Parathyroid adenoma (tissue), 2 donors: ENCODE measurements around the gene PDE6G.

Experiments used
- H2AFZ ChIP-seq: fragments of 300-600 bp; sonication (generic); one replicate; pipeline ENCODE4 v1.7.0; 2017; ENCODE audit warnings: antibody characterized with exemption, mild to moderate bottlenecking
- H3K27ac ChIP-seq: fragments of 300-600 bp; sonication (generic); one replicate; pipeline ENCODE4 v1.7.0; 2017
- H3K27me3 ChIP-seq: fragments of 300-600 bp; sonication (generic); one replicate; pipeline ENCODE4 v1.7.0; 2017; ENCODE audit warnings: low read length; ENCODE audit not compliant: control insufficient read depth, insufficient read depth
- H3K36me3 ChIP-seq: fragments of 300-600 bp; sonication (generic); one replicate; pipeline ENCODE4 v1.7.0; 2017; ENCODE audit warnings: low read length; ENCODE audit not compliant: control insufficient read depth, insufficient read depth
- H3K4me1 ChIP-seq: fragments of 300-600 bp; sonication (generic); one replicate; pipeline ENCODE4 v1.7.0; 2017; ENCODE audit warnings: control low read depth
- H3K4me2 ChIP-seq: fragments of 300-600 bp; sonication (generic); one replicate; pipeline ENCODE4 v1.7.0; 2017; ENCODE audit warnings: low read length
- H3K4me3 ChIP-seq: fragments of 300-600 bp; sonication (generic); one replicate; pipeline ENCODE4 v1.7.0; 2017; ENCODE audit warnings: low read depth, low read length
- H3K79me2 ChIP-seq: fragments of 300-600 bp; sonication (generic); one replicate; pipeline ENCODE4 v1.7.0; 2017; ENCODE audit warnings: control low read depth
- H3K9ac ChIP-seq: fragments of 300-600 bp; sonication (generic); one replicate; pipeline ENCODE4 v1.7.0; 2017; ENCODE audit warnings: mild to moderate bottlenecking
- H3K9me3 ChIP-seq: fragments of 300-600 bp; sonication (generic); one replicate; pipeline ENCODE4 v1.7.0; 2017; ENCODE audit warnings: low read length; ENCODE audit not compliant: control insufficient read depth
- CTCF ChIP-seq: fragments of 300-600 bp; sonication (generic); IDR thresholded peaks from one replicate; pipeline ENCODE4 v1.7.0; 2017; ENCODE audit warnings: antibody characterized with exemption, mild to moderate bottlenecking
- donor health status: primary hyperparathyroidism.

Gene PDE6G

GRCh38 chr17:81612172-81612970 is 44.0 kb downstream of the PDE6G start:
- Histone ChIP-seq H3K36me3 (no peaks in the 10 kb centered on the region), H3K9ac (no peak overlapping the region), H3K79me2 (peaks cover 61% of the 10 kb centered on the region), H3K4me1 (no peaks in the 10 kb centered on the region), H2AFZ (no peak overlapping the region), H3K9me3 (no peaks in the 10 kb centered on the region), H3K4me3 (no peak overlapping the region), H3K27ac (no peak overlapping the region), H3K4me2 (no peak overlapping the region), H3K27me3 (no peaks in the 10 kb centered on the region)
- TF ChIP-seq CTCF: no peak

GRCh38 chr17:81609541-81610311 is 46.6 kb downstream of the PDE6G start:
- no peak overlapping the region for H3K9ac ChIP-seq
- H3K27me3 ChIP-seq: no peaks in the 10 kb centered on the region
- no peaks in the 10 kb centered on the region for H3K9me3 ChIP-seq
- H3K4me3 ChIP-seq: no peak overlapping the region
- H3K4me2 ChIP-seq: no peak overlapping the region
- peaks cover 41% of the 10 kb centered on the region for H3K79me2 ChIP-seq
- H3K4me1 ChIP-seq: no peaks in the 10 kb centered on the region
- TF ChIP-seq CTCF: no peak
- no peak overlapping the region for H3K27ac ChIP-seq
- H2AFZ ChIP-seq: no peak overlapping the region
- no peaks in the 10 kb centered on the region for H3K36me3 ChIP-seq

GRCh38 chr17:81608605-81609004 is 47.7 kb downstream of the PDE6G start:
- no peak for TF ChIP-seq CTCF
- H3K79me2 ChIP-seq: peaks cover 37% of the 10 kb centered on the region
- H3K4me1 ChIP-seq: no peaks in the 10 kb centered on the region
- no peak overlapping the region for H3K4me2 ChIP-seq
- no peak overlapping the region for H3K9ac ChIP-seq
- no peak overlapping the region for H2AFZ ChIP-seq
- no peaks in the 10 kb centered on the region for H3K36me3 ChIP-seq
- H3K4me3 ChIP-seq: no peak overlapping the region
- H3K27ac ChIP-seq: no peak overlapping the region
- H3K9me3 ChIP-seq: no peaks in the 10 kb centered on the region
- no peaks in the 10 kb centered on the region for H3K27me3 ChIP-seq

- Histone ChIP-seq H3K36me3 (no peaks in the 10 kb centered on the region), H3K9ac (no peak overlapping the region), H3K79me2 (peaks cover 37% of the 10 kb centered on the region), H3K27me3 (no peaks in the 10 kb centered on the region), H3K4me3 (no peak overlapping the region), H3K4me1 (no peaks in the 10 kb centered on the region), H2AFZ (no peak overlapping the region), H3K27ac (no peak overlapping the region), H3K4me2 (no peak overlapping the region), H3K9me3 (no peaks in the 10 kb centered on the region)
- no peak for TF ChIP-seq CTCF
Measured at GRCh38 chr17:81608082-81608481, 48.3 kb downstream of the PDE6G start.
